NB4 (cell line): ENCODE data around the gene NRG3.

ENCODE experiments used
- CTCF ChIP-seq: IDR thresholded peaks from one replicate; pipeline ENCODE4 v1.5.1; 2012; ENCODE audit warnings: low read depth, low read length
- POLR2A ChIP-seq: IDR thresholded peaks from 2 replicates; pipeline ENCODE4 v1.6.1; 2011; ENCODE audit warnings: mild to moderate bottlenecking; ENCODE audit not compliant: insufficient read length; ENCODE audit errors: extremely low read depth

- TF ChIP-seq CTCF: no peak
- TF ChIP-seq POLR2A: no peak
These were observed 926.3 kb downstream of the NRG3 start for GRCh38 chr10:82801289-82801688.
